Astrocyte (in vitro differentiated cells and primary cell): Measurements from ENCODE around the gene FBXL13. TPM values are rescaled to one million over a fixed set of nuclear protein-coding genes. Genes with fewer than 3 reads are reported as not detected.
"Not testable (repeated sequence)": the region's sequence is repeated elsewhere in the genome, so short reads cannot be mapped to it uniquely, and the experiment has no call there.

Experiments used
- DNase-seq: peaks from one replicate; pipeline ENCODE4 v3.0.0-alpha.2; 2010; ENCODE audit warnings: low read depth
- FAIRE-seq: peaks from 2 replicates; lab custom pipeline; 2011; peaks lifted over from hg19 to GRCh38; lab: Jason Lieb, UNC
- H2AFZ ChIP-seq: 2 replicates; pipeline ENCODE4 v1.6.0; 2012; ENCODE audit warnings: low read depth, low read length, inconsistent platforms
- H3K27ac ChIP-seq: 2 replicates; pipeline ENCODE4 v1.5.1; 2011; ENCODE audit warnings: low read depth, low read length, inconsistent platforms
- H3K27me3 ChIP-seq: 2 replicates; pipeline ENCODE4 v1.6.0; 2011; ENCODE audit warnings: low read length, inconsistent platforms; ENCODE audit not compliant: insufficient read depth
- H3K36me3 ChIP-seq: 2 replicates; pipeline ENCODE4 v1.5.1; 2011; ENCODE audit warnings: low read length, inconsistent platforms; ENCODE audit not compliant: insufficient read depth
- H3K4me1 ChIP-seq: 2 replicates; pipeline ENCODE4 v1.5.1; 2011; ENCODE audit warnings: low read length, inconsistent platforms; ENCODE audit not compliant: insufficient read depth
- H3K4me2 ChIP-seq: 2 replicates; pipeline ENCODE4 v1.6.0; 2012; ENCODE audit warnings: low read length, inconsistent platforms
- H3K4me3 ChIP-seq: 2 replicates; pipeline ENCODE4 v1.5.1; 2011; ENCODE audit warnings: low read depth, mild to moderate bottlenecking, low read length, inconsistent platforms; ENCODE audit not compliant: insufficient read depth
- H3K79me2 ChIP-seq: 2 replicates; pipeline ENCODE4 v1.6.0; 2012; ENCODE audit warnings: mild to moderate bottlenecking, low read length, inconsistent platforms; ENCODE audit not compliant: insufficient read depth
- H3K9ac ChIP-seq: 2 replicates; pipeline ENCODE4 v1.6.0; 2012; ENCODE audit warnings: mild to moderate bottlenecking, low read length, inconsistent platforms
- H3K9me3 ChIP-seq: 2 replicates; pipeline ENCODE4 v1.5.1; 2012; ENCODE audit warnings: low read depth, mild to moderate bottlenecking, low read length, inconsistent platforms; ENCODE audit not compliant: insufficient read depth
- H4K20me1 ChIP-seq: 2 replicates; pipeline ENCODE4 v1.6.0; 2012; ENCODE audit warnings: low read length, inconsistent platforms; ENCODE audit not compliant: insufficient read depth
- H3K27ac Mint-ChIP-seq: one replicate; pipeline ENCODE4 v1.8.0; 2021; ENCODE audit warnings: mild to moderate bottlenecking, mixed read lengths; ENCODE audit not compliant: unreplicated experiment
- H3K27me3 Mint-ChIP-seq: one replicate; pipeline ENCODE4 v1.8.0; 2021; ENCODE audit warnings: low read depth, mixed read lengths; ENCODE audit not compliant: unreplicated experiment
- H3K36me3 Mint-ChIP-seq: one replicate; pipeline ENCODE4 v1.8.0; 2021; ENCODE audit warnings: low read depth, mixed read lengths; ENCODE audit not compliant: unreplicated experiment
- H3K4me1 Mint-ChIP-seq: one replicate; pipeline ENCODE4 v1.8.0; 2021; ENCODE audit warnings: low read depth, mixed read lengths; ENCODE audit not compliant: unreplicated experiment
- H3K4me3 Mint-ChIP-seq: one replicate; pipeline ENCODE4 v1.8.0; 2021; ENCODE audit warnings: mild to moderate bottlenecking, moderate library complexity, mixed read lengths; ENCODE audit not compliant: unreplicated experiment
- H3K9me3 Mint-ChIP-seq: one replicate; pipeline ENCODE4 v1.8.0; 2021; ENCODE audit warnings: mild to moderate bottlenecking, mixed read lengths; ENCODE audit not compliant: unreplicated experiment
- CTCF ChIP-seq: IDR thresholded peaks from 2 replicates; pipeline ENCODE4 v1.5.1; 2011; ENCODE audit warnings: low read depth, mild to moderate bottlenecking, inconsistent platforms, low read length, moderate library complexity; ENCODE audit not compliant: insufficient read depth
- EZH2 ChIP-seq: IDR thresholded peaks from 2 replicates; pipeline ENCODE4 v1.6.1; 2012; ENCODE audit warnings: mild to moderate bottlenecking, low read length, inconsistent platforms; ENCODE audit not compliant: insufficient read depth
- total RNA-seq: library from RNA; stranded (reverse); gene quantifications from 2 replicates; pipeline ENCODE4 v1.2.1, GENCODE V29; 2021

The FBXL13 gene
- total RNA-seq, 1 donor from 2014 or later, result 1.2 TPM

- not testable (repeated sequence) for H3K4me1 ChIP-seq, H3K4me1 Mint-ChIP-seq, H3K27me3 ChIP-seq, H3K36me3 ChIP-seq, DNase-seq, H3K27ac Mint-ChIP-seq, H3K4me3 ChIP-seq, H3K4me3 Mint-ChIP-seq, FAIRE-seq, H3K4me2 ChIP-seq, H3K9ac ChIP-seq, H3K27ac ChIP-seq, H4K20me1 ChIP-seq, H3K27me3 Mint-ChIP-seq, H3K79me2 ChIP-seq, H2AFZ ChIP-seq, H3K9me3 ChIP-seq
- Mint-ChIP-seq H3K36me3 (peaks cover 19% of the 10 kb centered on the region), H3K9me3 (peaks cover 25% of the 10 kb centered on the region)
Measured at GRCh38 chr7:103018295-103018694, 56.3 kb downstream of the FBXL13 start.

GRCh38 chr7:103011650-103012049 is 62.9 kb downstream of the FBXL13 start:
- Histone ChIP-seq H3K27ac (no peak overlapping the region), H3K4me1 (no peaks in the 10 kb centered on the region), H3K9me3 (peaks cover 3% of the 10 kb centered on the region), H3K4me2 (peak overlapping the region; percentile 59), H3K36me3 (no peaks in the 10 kb centered on the region), H2AFZ (no peak overlapping the region), H3K4me3 (no peak overlapping the region), H3K27me3 (no peaks in the 10 kb centered on the region), H3K9ac (no peak overlapping the region), H3K79me2 (no peaks in the 10 kb centered on the region), H4K20me1 (no peaks in the 10 kb centered on the region)
- H3K27me3 Mint-ChIP-seq, result no peaks in the 10 kb centered on the region
- peaks cover 5% of the 10 kb centered on the region for H3K9me3 Mint-ChIP-seq
- no peak for FAIRE-seq
- TF ChIP-seq CTCF, result no peak
- no peak for TF ChIP-seq EZH2
- H3K4me3 Mint-ChIP-seq, result no peak overlapping the region
- peaks cover 3% of the 10 kb centered on the region for H3K4me1 Mint-ChIP-seq
- DNase-seq, result peak; percentile 31
- H3K27ac Mint-ChIP-seq, result no peak overlapping the region
- peaks cover 6% of the 10 kb centered on the region for H3K36me3 Mint-ChIP-seq

- no peak for TF ChIP-seq EZH2
- TF ChIP-seq CTCF, result no peak
Measured at GRCh38 chr7:103010211-103010610, 64.4 kb downstream of the FBXL13 start.

More at GRCh38 chr7:103010211-103010610, 64.4 kb downstream of the FBXL13 start:
- DNase-seq (no peak), FAIRE-seq (no peak)
- Histone ChIP-seq H3K36me3 (no peaks in the 10 kb centered on the region), H3K27me3 (no peaks in the 10 kb centered on the region), H3K4me2 (no peak overlapping the region), H3K4me1 (no peaks in the 10 kb centered on the region), H3K27ac (no peak overlapping the region), H2AFZ (no peak overlapping the region), H3K4me3 (no peak overlapping the region), H3K9me3 (no peaks in the 10 kb centered on the region), H3K79me2 (no peaks in the 10 kb centered on the region), H3K9ac (no peak overlapping the region), H4K20me1 (no peaks in the 10 kb centered on the region)
- H3K27ac Mint-ChIP-seq, result no peak overlapping the region
- peaks cover 3% of the 10 kb centered on the region for H3K4me1 Mint-ChIP-seq
- H3K36me3 Mint-ChIP-seq, result peaks cover 6% of the 10 kb centered on the region
- peaks cover 8% of the 10 kb centered on the region for H3K9me3 Mint-ChIP-seq
- no peaks in the 10 kb centered on the region for H3K27me3 Mint-ChIP-seq
- H3K4me3 Mint-ChIP-seq, result no peak overlapping the region
